Frontal cortex (tissue), 4 donors: ENCODE data around the gene NR2C2AP. TPM values are rescaled to one million over a fixed set of nuclear protein-coding genes. Genes with fewer than 3 reads are reported as not detected.
"Not testable (repeated sequence)": the region's sequence is repeated elsewhere in the genome, so short reads cannot be mapped to it uniquely, and the experiment has no call there.

ENCODE experiments used
- DNase-seq, 2 donors: peaks; one replicate each; pipeline ENCODE4 v3.0.0; 2012; ENCODE audit warnings: low spot score in 2 of 2
- FAIRE-seq: peaks from 2 replicates; lab custom pipeline; 2012; peaks lifted over from hg19 to GRCh38; lab: Jason Lieb, UNC
- total RNA-seq: library from RNA; depleted of rRNA; stranded (reverse); fragments of >200 nt; gene quantifications from one replicate; pipeline ENCODE4 v1.2.3, GENCODE V29; 2014
- donor health status: control.
- donor health status: control.
- donor health status: control.

Gene NR2C2AP, protein sequence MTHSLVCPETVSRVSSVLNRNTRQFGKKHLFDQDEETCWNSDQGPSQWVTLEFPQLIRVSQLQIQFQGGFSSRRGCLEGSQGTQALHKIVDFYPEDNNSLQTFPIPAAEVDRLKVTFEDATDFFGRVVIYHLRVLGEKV
- total RNA-seq = 9.0 TPM

- no peak for FAIRE-seq
- DNase-seq = peak; percentile 89 to 98
Observed at GRCh38 chr19:19203012-19203856, at the start of gene NR2C2AP. Gene NR2C2AP, minus strand, starts transcription at chr19:19203414. Its CDS starts 354 bp downstream, at chr19:19203060.

DNA sequence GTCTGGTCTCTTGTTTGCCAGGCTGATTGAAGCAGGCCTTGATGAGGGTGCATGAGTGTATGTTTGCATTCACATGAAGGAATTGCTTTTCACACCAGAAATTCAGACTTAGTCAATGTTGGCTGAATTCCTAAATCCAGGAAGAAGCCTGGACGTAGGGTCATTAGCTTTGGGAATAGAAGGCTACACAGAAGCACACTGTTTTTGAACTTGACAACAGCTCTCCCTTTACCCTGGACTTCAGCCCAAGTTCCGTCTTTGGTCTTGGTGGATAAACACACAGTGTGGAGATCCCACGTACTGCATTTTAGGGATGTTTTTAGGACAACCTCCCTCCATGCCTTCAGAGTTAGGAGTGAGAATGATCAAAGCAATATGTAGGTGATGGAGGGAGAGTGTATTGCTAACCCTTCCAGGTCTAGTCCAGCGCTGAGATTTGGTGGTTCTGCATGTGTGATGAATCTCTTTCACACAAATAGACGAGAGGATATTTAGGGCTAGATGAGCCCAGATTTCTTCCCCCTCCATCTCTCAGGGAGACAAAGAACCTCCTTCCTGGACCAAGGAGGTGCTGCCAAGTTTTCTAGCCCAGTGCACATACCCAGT lies 47.1 kb upstream of the NR2C2AP start:
- DNase-seq = no peak
- no peak for FAIRE-seq

GRCh38 chr19:19240476-19240875 lies 37.3 kb upstream of the NR2C2AP start:
- FAIRE-seq = no peak

DNA sequence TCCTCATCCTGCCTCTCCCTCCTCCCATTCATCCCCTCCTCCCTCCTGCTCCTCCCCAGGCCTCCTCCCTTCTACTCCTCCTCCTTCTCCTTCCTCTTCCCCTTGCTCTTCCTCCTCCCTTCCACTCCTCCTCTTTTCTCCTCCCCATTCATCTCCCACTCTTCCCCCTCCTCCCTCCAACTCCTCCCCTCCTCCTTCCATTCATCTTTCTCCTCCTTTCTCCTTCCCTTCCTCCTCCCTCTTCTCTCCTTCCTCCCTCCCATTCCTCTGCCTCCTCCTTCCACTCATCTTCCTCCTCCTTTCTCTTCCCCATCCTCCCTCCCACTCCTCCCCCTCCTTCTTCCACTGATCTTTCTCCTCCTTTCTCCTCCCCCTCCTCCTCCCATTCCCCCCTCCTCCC lies 36.5 kb upstream of the NR2C2AP start:
- FAIRE-seq = no peak

More at GRCh38 chr19:19240476-19240875, 37.3 kb upstream of the NR2C2AP start:
- DNase-seq = no peak

DNA sequence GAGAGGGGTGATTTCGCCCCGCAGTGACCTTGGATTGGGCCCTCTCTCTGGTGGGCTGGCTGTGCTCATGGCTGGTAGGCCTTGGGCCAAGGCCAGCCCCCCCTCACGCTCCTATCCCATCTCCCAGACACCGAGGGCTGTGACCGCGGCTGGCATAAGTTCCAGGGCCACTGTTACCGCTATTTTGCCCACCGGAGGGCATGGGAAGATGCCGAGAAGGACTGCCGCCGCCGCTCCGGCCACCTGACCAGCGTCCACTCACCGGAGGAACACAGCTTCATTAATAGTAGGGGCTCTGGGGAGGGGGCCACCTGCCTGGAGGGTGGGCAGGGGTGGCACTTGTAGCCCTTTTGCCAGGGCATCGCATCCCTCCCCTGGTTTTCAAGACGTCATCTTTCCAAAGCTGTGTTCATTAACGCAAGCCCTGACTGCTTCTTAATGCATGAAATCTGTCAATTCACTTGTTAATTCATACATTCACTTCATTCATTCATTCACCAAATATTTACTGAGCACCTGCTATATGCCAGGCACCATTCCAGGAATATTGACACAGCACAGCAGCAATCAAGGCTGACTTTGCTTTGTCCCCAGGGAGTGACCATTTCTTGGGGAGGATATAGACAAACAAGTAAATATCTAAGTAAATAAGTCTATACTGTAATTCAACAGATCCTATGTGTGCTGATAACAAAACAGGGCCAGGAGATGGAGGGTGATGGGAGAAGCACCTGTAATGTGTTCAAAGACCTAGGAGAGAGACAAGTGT lies 35.1 kb upstream of the NR2C2AP start:
- FAIRE-seq (no peak), DNase-seq (no peak)

More for the DNA sequence above, 36.5 kb upstream of the NR2C2AP start:
- no peak for DNase-seq

- DNase-seq = no peak
- no peak for FAIRE-seq
Observed at GRCh38 chr19:19236173-19236572, 33.0 kb upstream of the NR2C2AP start.

- DNase-seq (no peak), FAIRE-seq (no peak)
Observed at GRCh38 chr19:19234220-19234816, 31.1 kb upstream of the NR2C2AP start.

GRCh38 chr19:19232261-19232721 lies 29.1 kb upstream of the NR2C2AP start:
- FAIRE-seq (no peak), DNase-seq (peak in 1 of 2 donors; percentile 51)

GRCh38 chr19:19230999-19231398 lies 27.8 kb upstream of the NR2C2AP start:
- FAIRE-seq = no peak
- DNase-seq = no peak

GRCh38 chr19:19229701-19230100 lies 26.5 kb upstream of the NR2C2AP start:
- no peak for FAIRE-seq
- DNase-seq = no peak

- DNase-seq (no peak), FAIRE-seq (no peak)
Observed at GRCh38 chr19:19227217-19227616, 24.0 kb upstream of the NR2C2AP start.

GRCh38 chr19:19226663-19227062 lies 23.4 kb upstream of the NR2C2AP start:
- no peak for FAIRE-seq
- no peak for DNase-seq

DNA sequence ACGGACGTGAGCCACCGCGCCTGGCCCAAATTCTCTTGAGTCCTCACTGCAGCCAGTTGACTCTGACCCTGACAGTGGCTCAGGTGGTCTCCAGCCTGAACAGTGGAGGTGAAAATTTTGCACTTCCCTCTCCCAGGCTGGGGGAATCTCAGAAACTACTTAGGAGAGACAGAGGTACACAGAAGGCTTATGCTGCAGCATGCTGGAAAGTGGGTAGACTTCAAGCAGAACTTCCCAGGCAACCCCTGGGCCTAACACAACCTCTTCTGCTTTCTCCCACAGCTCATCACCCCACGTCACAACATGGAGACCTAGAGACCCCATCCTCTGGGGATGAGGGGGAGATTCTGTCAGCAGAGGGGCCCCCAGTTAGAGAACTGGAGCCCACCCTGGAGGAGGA lies 23.0 kb upstream of the NR2C2AP start:
- no peak for FAIRE-seq
- no peak for DNase-seq

DNA sequence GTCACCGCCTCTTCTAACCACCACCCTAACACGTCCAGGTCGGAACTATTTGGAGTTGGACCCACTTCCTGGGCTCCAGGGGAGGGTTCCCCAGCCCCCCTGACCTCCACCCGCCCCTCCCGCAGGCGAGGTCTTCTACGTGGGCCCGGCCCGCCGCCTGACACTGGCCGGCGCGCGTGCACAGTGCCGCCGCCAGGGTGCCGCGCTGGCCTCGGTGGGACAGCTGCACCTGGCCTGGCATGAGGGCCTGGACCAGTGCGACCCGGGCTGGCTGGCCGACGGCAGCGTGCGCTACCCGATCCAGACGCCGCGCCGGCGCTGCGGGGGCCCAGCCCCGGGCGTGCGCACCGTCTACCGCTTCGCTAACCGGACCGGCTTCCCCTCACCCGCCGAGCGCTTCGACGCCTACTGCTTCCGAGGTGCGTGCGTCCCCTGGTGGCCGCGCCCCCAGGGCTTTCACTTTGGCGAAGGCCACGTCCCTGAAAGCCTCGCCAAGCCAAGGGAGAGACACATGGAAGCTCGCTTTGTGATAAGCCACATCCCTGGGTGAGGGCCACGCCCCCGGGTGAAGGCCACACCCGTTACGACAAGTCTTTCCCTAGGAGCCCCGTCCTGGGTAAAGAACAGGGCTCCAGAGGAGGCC lies 21.8 kb upstream of the NR2C2AP start:
- DNase-seq = peak in 1 of 2 donors; percentile 63
- no peak for FAIRE-seq

GRCh38 chr19:19224150-19224851 lies 21.1 kb upstream of the NR2C2AP start:
- DNase-seq (no peak), FAIRE-seq (no peak)

- FAIRE-seq (no peak), DNase-seq (no peak)
Observed at GRCh38 chr19:19223636-19224035, 20.4 kb upstream of the NR2C2AP start.

DNA sequence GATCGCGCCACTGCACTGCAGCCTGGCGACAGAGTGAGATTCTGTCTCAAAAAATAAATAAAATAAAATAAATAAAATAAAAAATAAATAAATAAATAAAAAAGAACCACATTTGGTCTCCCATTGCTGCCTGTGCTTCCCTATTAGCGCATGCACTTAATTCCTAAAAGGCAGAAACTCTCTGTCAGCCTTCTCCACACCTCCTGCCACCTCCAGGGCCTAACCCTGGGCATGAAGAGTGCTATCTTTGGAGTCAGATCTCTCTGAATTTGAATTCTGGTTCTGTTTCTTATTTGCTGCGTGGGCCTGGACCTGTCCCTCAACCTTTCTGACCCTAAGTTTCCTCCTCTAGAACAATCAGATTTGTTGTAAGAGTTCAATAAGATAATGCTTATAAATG lies 19.8 kb upstream of the NR2C2AP start:
- no peak for DNase-seq
- no peak for FAIRE-seq

DNA sequence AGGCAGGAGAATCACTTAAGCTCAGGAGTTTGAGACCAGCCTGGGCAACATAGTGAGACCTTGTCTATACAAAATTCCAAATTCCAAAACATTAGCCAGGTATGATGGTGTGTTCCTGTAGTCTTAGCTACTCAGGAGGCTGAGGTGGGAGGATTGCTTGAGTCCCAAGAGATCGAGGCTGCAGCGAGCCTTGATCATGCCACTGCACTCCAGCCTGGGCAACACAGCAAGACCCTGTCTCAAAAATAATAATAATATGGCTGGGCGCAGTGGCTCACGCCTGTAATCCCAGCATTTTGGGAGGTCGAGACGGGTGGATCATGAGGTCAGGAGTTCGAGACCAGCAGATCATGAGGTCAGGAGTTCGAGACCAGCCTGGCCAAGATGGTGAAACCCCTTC lies 17.8 kb upstream of the NR2C2AP start:
- FAIRE-seq, DNase-seq: not testable (repeated sequence)

- no peak for FAIRE-seq
Observed at GRCh38 chr19:19218911-19219310, 15.7 kb upstream of the NR2C2AP start.

More at GRCh38 chr19:19218911-19219310, 15.7 kb upstream of the NR2C2AP start:
- DNase-seq = no peak
